ENCODE data around the gene CCNDBP1.

GRCh38 chr15:43238671-43239131 is 53.5 kb downstream of the CCNDBP1 start:
- TF ChIP-seq, protein P1, sequence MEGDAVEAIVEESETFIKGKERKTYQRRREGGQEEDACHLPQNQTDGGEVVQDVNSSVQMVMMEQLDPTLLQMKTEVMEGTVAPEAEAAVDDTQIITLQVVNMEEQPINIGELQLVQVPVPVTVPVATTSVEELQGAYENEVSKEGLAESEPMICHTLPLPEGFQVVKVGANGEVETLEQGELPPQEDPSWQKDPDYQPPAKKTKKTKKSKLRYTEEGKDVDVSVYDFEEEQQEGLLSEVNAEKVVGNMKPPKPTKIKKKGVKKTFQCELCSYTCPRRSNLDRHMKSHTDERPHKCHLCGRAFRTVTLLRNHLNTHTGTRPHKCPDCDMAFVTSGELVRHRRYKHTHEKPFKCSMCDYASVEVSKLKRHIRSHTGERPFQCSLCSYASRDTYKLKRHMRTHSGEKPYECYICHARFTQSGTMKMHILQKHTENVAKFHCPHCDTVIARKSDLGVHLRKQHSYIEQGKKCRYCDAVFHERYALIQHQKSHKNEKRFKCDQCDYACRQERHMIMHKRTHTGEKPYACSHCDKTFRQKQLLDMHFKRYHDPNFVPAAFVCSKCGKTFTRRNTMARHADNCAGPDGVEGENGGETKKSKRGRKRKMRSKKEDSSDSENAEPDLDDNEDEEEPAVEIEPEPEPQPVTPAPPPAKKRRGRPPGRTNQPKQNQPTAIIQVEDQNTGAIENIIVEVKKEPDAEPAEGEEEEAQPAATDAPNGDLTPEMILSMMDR (IDR thresholded peaks at IDR 0.05 in 8 of 11, conservative IDR thresholded peaks at IDR 0.05 in 3 of 11): no peak
- TF ChIP-seq POLR2A (IDR thresholded peaks at IDR 0.05): no peak
- TF ChIP-seq POLR2AphosphoS5 (IDR thresholded peaks at IDR 0.05): no peak
